HG03571 (cell line): ENCODE data around the gene TXNRD2.
"Not testable (repeated sequence)": the region's sequence is repeated elsewhere in the genome, so short reads cannot be mapped to it uniquely, and the experiment has no call there.

Source experiments
- ATAC-seq: cut with Tn5 transposase; IDR thresholded peaks from one replicate; pipeline ENCODE4 v1.9.1; 2021; ENCODE audit not compliant: unreplicated experiment

The TXNRD2 gene

GRCh38 chr22:19848298-19849224 lies 93.1 kb downstream of the TXNRD2 start:
- ATAC-seq: no peak

DNA sequence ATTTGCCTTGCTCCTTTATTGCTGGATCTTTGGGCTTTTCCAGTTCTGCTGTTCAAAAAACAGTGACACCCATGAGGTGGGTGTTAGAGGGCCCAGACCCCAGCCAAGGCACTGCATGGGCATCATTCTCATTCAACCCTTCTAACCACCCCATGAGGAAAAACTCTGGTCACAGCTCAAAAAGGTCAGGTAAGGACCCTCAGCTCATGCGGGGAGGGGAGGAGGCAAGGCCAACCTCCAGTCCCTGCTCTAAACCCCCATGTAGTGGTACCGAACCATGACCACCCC lies 94.3 kb downstream of the TXNRD2 start:
- ATAC-seq: no peak

GRCh38 chr22:19846620-19847344 lies 94.8 kb downstream of the TXNRD2 start:
- ATAC-seq: no peak

GRCh38 chr22:19845054-19845722 lies 96.4 kb downstream of the TXNRD2 start:
- ATAC-seq: no peak

- no peak for ATAC-seq
These were observed 97.1 kb downstream of the TXNRD2 start for GRCh38 chr22:19844377-19845053.

GRCh38 chr22:19843857-19844376 lies 97.7 kb downstream of the TXNRD2 start:
- no peak for ATAC-seq

DNA sequence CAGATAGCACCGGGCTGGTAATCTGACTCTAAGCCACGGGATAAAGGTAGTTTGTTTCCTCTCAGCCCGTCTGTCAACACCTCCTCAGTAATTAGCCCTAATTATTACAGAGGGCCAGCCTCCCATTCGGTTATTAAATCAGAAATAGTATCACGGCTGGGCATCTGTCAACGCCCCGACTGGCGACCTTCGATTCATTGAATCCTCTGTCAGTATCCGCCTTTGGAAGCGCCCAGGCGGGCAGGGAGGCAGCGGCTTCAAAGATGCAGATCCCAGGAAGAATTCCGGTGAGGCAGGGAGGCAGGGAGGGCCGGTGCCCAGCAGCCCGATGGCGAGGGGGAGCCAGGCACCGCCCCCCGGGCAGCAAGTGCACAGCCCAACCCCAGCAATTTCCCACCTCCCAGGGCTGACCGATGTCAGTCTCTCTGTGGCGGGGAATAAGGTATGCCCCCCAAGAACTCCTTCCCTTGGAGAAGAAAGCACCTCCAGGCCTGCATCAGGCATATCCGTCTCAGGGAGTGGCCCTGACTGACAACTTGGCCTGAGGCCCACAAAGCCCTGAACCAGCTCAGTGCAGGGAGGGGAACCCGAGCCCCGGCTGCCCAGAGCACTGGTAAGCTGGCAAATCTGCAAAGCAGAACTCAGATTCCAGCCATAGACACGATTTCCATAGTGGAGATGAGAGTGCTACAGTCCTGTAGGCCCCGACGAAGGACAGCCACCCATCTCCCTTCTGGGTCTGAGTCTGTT lies 98.3 kb downstream of the TXNRD2 start:
- no peak for ATAC-seq

- no peak for ATAC-seq
These were observed 99.1 kb downstream of the TXNRD2 start for GRCh38 chr22:19842393-19843106.

DNA sequence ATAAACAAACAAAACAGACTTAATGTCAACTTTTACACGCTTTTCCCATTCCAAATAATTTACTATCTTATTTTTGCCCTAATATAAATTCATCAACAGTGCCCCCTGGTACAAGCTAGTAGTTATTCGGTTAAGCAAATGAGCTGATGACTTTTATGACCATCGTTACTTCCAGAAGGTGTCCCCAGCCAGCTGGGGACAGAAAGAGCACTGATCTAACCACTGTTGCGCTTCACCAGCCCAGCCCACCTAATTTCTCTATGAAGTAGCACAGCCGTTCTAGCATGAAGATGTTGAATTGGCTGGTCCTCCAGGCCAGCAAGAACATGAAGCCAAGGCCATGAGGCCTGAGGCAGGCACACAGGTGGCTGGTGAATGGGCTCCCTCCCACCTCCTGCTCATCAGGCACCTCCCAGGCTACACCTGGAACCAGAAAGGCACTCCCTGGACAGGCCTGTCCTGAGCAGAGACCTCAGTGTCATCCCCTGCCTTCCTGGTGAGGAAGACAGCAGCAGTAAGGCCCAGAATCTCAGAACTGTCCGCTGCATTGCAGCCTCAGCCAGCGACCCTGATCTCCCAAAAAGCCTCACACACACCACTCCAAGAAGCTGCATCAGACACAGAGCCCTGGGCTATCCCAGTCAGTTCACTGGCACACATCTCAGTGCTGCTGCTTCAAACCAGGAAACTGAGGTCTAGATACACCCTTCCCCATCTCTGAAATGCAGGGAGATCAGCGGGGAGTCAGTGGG lies 99.8 kb downstream of the TXNRD2 start:
- ATAC-seq: no peak

- no peak for ATAC-seq
These were observed 100.5 kb downstream of the TXNRD2 start for GRCh38 chr22:19840955-19841640.

DNA sequence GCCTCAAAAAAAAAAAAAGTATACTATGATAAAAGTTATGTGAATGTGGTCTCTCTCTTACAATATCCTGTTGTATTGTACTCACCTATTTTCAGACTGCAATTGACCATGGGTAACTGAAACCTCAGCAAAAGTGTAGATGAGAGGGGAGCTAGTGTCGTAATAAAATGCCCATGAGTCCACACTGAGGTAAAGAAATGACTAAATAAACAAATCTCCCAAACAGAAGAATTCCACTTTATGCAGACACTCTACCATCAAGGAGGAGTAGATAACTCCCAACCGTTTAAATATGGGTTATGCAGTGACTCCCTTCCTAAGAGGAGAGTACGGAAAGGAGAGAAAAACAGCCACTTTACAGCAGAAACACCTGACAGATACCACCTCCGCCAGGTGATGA lies 101.6 kb downstream of the TXNRD2 start:
- no peak for ATAC-seq

DNA sequence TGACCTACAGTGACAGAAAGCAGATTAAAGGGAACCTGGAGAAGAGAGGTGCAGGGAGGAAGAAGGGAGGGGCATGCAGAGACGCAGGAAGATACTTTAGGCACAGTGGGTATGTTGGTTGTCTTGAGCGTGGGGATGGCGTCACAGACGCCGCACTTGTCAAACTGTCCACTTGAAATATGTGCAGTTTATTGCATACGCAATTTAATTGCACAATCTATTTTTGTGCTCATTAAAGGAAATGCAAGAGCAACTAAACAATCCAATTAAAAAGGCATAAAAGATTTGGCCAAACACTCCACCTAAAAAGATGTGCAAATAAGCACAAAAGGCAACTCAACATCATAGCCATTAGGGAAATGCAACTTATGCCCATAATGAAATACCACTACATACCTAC lies 103.7 kb downstream of the TXNRD2 start:
- no peak for ATAC-seq

- ATAC-seq: no peak
These were observed 105.1 kb downstream of the TXNRD2 start for GRCh38 chr22:19836512-19836911.

GRCh38 chr22:19834599-19834998 lies 107.0 kb downstream of the TXNRD2 start:
- no peak for ATAC-seq

GRCh38 chr22:19833327-19833726 lies 108.3 kb downstream of the TXNRD2 start:
- ATAC-seq: not testable (repeated sequence)

DNA sequence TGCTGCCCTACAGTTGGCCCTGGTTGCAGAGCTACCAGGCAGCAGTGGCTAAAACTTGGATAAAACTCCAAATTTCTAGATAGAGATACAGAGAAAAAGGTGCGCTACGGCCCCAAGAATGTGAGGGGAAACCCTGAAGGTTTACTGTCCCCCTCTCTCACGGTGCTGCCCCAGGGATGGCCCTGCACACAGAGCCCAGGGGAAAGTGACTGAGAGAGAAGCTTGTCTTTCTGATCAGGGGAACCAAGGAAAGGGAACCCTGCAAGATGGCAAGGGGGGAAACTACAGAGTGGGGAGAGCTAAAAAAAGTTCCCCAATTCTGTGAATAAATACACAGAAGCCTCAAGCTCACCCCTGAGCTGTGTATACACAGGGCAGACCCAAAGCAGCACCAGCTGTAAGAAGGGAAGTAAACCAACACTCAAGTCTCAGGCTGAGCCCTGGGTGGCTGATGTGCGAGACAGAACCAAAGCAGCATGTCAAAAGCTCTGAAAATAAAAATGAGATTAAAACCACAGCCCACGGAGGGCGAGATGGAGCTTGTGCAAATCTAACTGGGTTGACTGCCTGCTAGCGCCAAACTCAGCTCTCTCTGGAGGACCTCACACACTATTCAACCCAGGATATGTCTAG lies 109.0 kb downstream of the TXNRD2 start:
- ATAC-seq: no peak

- not testable (repeated sequence) for ATAC-seq
These were observed 109.6 kb downstream of the TXNRD2 start for GRCh38 chr22:19831979-19832378.

DNA sequence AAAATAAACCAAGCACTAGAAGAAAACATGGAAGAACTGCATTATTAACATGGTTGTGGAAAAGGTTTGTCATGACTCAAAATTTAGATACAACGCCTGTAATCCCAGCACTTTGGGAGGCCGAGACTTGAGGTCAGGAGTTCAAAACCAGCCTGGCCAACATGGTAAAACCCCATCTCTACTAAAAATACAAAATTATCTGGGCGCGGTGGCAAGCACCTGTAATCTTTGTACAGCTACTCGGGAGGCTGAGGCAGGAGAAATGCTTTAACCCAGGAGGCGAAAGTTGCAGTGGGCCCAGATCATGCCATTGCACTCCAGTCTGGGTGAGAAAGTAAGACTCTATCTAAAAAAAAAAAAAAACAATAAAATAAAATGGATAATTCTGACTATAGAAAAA lies 110.6 kb downstream of the TXNRD2 start:
- no peak for ATAC-seq
